GM18508 (cell line): ENCODE results near the gene TMEM127.
"Not testable (repeated sequence)": the region's sequence is repeated elsewhere in the genome, so short reads cannot be mapped to it uniquely, and the experiment has no call there.

Experiments used
- ATAC-seq: cut with Tn5 transposase; IDR thresholded peaks from one replicate; pipeline ENCODE4 v1.9.1; 2021; ENCODE audit warnings: moderate number of reproducible peaks; ENCODE audit not compliant: insufficient read depth, unreplicated experiment

TMEM127 gene

DNA sequence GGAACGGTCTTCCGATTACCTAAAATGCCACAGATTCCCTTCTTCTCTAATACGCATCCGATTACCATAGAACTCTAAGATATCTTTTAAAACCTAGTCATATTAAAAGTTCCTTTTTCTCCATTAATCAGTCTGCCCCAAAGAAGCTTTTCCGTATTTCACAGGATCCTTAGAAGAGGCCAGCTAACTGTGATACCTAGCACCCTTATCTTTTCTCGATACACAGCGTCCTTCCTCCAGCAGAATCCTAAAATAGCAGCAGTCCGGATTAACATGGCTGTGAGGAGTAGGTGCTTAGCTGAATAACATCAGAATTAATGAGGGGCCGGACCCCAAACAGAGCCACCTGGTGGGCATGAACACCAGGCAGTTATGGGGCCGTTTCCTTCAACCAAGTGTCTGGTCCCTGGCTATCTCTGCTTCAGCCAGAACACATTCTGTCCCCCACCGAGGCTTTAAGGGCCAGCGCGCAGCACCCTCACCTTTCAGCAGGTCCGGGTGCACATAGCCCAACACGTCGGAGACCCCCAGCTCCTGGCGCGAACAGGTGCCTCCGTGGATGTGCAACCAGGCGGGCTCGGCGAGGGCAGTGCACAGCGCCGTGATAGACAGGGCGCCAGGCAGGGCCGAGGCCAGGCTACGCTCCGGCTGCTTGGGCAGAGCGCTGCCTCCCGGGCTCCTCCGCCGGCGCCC is 995 bp downstream of the TMEM127 start:
- ATAC-seq, result no peak

- ATAC-seq, result no peak
Measured at GRCh38 chr2:96264086-96264485, 1.7 kb downstream of the TMEM127 start.

- ATAC-seq, result no peak
Measured at GRCh38 chr2:96262306-96262705, 3.5 kb downstream of the TMEM127 start.

GRCh38 chr2:96261328-96262003 is 4.3 kb downstream of the TMEM127 start:
- no peak for ATAC-seq

DNA sequence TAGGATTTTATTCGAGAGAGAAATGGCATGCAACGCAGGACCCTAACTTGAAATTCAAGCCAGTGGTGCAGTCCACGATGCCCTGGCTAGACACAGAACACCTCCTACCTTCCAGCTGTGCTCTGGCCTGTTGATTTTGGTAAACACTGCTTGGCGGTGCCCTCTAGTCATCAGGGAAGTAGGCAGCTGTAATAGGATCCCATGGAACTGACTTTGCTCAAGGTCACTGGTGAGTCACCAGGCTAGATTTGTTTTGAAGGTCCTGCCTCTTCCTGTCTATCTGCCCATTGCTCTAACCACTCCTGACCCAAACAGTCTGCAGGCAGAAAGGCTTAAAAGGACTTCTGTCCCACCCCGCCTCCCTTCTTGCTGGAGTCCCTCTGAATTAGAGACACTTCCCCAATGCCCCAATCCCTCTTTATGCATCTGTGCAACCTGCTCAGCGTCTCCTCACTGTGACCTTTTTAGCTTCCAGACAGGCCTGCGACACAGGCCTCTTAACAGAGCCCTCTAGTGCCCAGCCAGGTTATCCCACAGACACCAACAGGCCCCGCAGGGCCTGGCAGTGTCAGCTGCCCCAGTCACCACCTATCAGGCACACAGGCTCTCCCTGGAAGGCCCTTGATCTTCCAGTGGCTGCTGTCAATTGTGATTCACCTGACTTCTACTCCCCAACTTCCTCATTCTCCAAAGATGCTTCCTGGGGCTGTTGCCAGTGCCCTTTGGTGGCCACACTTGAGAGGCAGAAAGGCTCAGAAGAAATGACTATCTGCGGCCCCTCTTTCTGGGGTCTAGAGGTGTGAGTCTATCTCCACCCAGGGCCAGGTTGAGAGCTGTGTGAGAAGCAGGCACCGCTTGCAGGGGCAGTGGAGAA is 5.2 kb downstream of the TMEM127 start:
- no peak for ATAC-seq

DNA sequence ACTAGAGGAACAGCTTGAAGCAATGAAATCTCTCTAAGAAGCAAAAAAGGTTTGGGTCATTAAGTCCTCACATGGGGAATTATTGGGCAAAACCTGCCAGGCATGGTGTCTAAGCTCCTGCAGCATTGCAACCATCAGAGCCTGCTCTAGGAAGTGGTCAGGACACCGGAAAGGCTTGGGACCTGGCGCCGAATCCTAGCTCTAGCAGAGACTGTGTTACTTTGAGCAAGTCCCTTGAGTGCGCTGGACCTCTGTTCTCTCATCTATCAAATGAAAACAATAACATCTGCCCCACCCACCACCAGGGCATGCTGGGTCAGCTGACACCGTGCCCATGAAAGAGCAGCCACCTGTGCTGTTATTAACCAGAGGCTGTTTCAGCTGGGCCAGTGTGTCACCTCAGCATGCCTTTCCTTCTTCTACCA is 6.3 kb downstream of the TMEM127 start:
- ATAC-seq, result no peak

DNA sequence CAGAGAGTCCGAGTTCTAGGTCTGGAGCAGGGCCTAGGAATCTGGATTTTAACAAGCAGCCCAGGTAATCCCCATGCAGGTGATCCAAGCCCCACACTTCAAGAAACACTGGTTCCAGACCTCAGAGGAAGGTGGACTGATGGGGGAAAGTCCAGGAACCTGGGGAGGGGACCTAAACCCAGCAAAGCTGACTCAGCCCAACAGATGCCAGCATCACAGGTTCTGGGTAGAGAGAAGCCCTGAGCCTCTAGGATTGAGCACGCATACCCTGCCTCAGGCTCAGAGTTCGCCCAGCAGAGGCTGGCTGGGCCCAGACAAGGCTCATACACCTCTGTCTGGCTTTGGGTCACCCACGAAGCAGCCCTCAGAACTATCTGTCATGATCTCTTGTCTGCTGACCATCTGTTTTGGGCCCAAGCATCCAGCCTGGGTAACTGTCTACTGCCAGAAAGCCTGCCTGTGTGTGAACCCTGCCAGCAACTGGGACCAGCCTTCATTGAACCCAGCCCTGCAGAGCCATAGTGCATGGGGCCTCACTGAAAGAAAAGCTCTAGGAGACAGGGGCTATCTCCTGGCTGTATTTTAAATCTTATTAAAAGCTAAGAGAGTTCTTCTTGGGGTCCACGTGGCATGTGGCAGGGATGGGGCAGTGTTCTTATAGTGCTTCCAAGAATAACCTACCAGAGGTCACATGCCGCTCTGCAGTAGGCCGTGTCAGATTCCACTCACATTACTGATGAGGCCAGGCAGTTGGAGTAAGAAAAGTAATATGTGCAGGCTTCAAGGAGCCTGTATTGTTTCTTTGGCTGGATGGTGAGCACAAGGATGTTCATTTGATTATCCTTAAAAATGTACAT is 7.4 kb downstream of the TMEM127 start:
- no peak for ATAC-seq

DNA sequence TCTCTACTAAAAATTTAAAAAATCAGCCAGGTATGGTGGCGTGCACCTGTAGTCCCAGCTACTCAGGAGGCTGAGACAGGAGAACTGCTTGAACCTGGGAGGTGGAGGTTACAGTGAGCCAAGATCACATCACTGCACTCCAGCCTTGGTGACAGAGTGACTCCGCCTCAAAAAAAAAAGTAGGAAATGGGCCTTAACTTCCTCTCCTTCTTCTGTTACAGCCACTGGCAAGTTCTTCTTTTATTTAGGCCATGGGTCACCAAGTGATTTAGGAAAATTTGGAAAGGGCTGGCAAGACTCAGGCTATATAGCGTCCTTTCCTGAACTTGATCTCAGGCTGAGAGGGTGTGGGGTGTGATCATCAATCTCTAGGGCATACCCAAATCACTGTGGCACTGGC is 8.1 kb downstream of the TMEM127 start:
- not testable (repeated sequence) for ATAC-seq

GRCh38 chr2:96256611-96257113 is 9.1 kb downstream of the TMEM127 start:
- no peak for ATAC-seq

GRCh38 chr2:96254571-96254970 is 11.2 kb downstream of the TMEM127 start:
- no peak for ATAC-seq

GRCh38 chr2:96253006-96253405 is 12.8 kb downstream of the TMEM127 start:
- ATAC-seq, result no peak

- no peak for ATAC-seq
Measured at GRCh38 chr2:96252526-96252925, 13.3 kb downstream of the TMEM127 start.

- no peak for ATAC-seq
Measured at GRCh38 chr2:96251721-96252292, 14.0 kb downstream of the TMEM127 start.

DNA sequence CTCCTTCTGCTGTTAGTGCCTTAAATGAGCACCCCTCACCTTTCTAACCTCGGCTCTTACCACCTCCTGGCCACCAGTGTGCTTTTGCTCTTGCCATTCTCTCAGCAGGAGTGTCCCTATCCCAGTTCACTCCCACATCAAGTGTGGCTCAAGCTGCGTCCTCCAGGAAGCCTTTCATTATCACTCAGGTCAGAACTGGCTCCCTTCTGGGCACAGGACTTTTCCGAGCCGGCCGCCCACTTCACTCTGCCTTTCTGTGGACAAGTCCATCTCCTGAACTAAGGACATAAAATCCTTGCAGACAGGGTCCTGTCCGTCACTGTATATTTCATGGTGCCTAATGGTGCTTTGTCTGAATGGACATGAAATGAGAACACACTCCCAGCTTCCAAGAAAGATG is 15.6 kb downstream of the TMEM127 start:
- ATAC-seq, result no peak

DNA sequence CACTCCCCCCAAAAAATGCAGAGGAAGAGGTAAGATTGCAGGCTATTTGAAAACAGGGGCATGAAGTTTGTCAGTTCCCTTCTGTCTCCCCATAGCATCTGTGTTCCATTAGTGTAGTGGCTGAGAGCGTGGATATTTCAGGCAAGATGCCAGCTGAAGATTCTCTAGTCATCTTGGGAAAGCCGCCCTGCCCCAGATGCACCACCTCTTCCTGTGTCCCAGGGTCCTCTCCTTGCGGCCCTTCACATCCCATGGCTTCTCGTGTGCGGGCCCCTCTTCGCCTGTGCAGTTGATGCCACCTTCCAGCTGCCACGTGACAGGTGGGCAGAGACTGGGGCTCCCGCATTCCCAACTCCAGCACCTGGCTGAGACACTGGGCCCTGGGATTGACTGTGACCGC is 16.1 kb downstream of the TMEM127 start:
- ATAC-seq, result no peak

DNA sequence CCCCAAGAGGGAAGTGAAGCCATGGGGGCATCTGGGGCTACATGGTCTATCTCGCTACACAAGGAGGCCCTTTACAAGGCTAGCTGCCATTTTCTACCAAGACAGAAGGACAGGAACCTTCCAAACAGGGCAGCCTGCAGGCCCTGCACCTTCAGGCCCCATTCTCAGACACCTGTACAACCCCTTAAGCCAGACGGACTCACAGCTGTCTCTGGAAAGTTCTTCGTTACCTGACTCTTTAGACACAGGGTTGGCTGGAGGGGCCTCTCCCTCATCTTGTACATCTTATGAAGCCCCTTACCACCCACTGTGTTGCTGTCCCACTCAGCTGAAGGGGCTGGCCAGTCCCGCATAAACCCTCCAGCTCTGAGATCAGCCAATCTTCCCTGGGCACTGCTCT is 17.2 kb downstream of the TMEM127 start:
- ATAC-seq, result no peak

DNA sequence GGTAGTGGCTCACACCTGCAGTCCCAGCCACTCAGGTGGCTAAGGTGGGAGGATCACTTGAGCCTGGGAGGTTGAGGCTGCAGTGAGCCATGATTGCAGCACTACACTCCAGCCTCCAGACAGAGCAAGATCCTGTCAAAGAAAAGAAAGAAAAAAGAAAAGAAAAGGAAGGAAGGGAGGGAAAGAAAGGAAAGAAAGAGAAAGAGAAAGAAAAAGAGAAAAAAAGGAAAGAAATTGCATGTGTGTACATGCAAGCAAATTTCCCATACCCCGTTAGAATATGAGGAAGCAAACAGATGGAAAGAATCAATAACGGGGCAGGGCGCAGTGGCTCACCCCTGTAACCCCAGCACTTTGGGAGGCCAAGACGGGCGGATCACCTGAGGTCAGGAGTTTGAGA is 17.9 kb downstream of the TMEM127 start:
- ATAC-seq, result no peak

GRCh38 chr2:96247009-96247408 is 18.8 kb downstream of the TMEM127 start:
- no peak for ATAC-seq

GRCh38 chr2:96245609-96246390 is 20.0 kb downstream of the TMEM127 start:
- ATAC-seq, result no peak
